Muscle of back (tissue), 11 donors: Measurements from ENCODE around the gene C17orf100. TPM values are rescaled to one million over a fixed set of nuclear protein-coding genes. Genes with fewer than 3 reads are reported as not detected.

ENCODE experiments used
- DNase-seq, 3 donors: peaks; one replicate each; pipeline versions ENCODE4 v3.0.0 to v3.0.0-alpha.2; 2013
- polyA plus RNA-seq, 10 donors: library from polyadenylated mRNA; unstranded; fragments of 120-200 nt; gene quantifications; one replicate each; pipeline ENCODE4 v1.2.1, GENCODE V29; 2013; ENCODE audit not compliant: insufficient read length in 10 of 10

C17orf100 gene
- polyA plus RNA-seq, 10 donors: 2.0 to 4.8 (median 3.3) TPM

GRCh38 chr17:6666557-6666956 is 15.0 kb downstream of the C17orf100 start:
- no peak for DNase-seq

GRCh38 chr17:6667516-6667915 is 16.0 kb downstream of the C17orf100 start:
- DNase-seq: no peak

GRCh38 chr17:6668219-6668618 is 16.7 kb downstream of the C17orf100 start:
- no peak for DNase-seq

GRCh38 chr17:6668727-6669425 is 17.3 kb downstream of the C17orf100 start:
- DNase-seq: no peak

GRCh38 chr17:6669479-6670212 is 18.1 kb downstream of the C17orf100 start:
- DNase-seq: no peak

GRCh38 chr17:6670571-6670970 is 19.0 kb downstream of the C17orf100 start:
- DNase-seq: no peak

- DNase-seq: no peak
Observed at GRCh38 chr17:6670999-6671398, 19.4 kb downstream of the C17orf100 start.

- DNase-seq: no peak
Observed at GRCh38 chr17:6671431-6671830, 19.9 kb downstream of the C17orf100 start.

- no peak for DNase-seq
Observed at GRCh38 chr17:6674586-6674985, 23.0 kb downstream of the C17orf100 start.

- DNase-seq: no peak
Observed at GRCh38 chr17:6675201-6675825, 23.8 kb downstream of the C17orf100 start.

GRCh38 chr17:6676802-6677157 is 25.2 kb downstream of the C17orf100 start:
- DNase-seq: no peak

- DNase-seq: peak in 2 of 3 donors; percentile 19 to 24
Observed at GRCh38 chr17:6677158-6677831, 25.7 kb downstream of the C17orf100 start.

GRCh38 chr17:6677946-6678345 is 26.4 kb downstream of the C17orf100 start:
- DNase-seq: no peak

GRCh38 chr17:6679241-6679640 is 27.7 kb downstream of the C17orf100 start:
- no peak for DNase-seq

GRCh38 chr17:6681176-6681575 is 29.6 kb downstream of the C17orf100 start:
- DNase-seq: no peak

GRCh38 chr17:6681671-6682070 is 30.1 kb downstream of the C17orf100 start:
- DNase-seq: no peak

GRCh38 chr17:6682339-6682738 is 30.8 kb downstream of the C17orf100 start:
- DNase-seq: no peak

- no peak for DNase-seq
Observed at GRCh38 chr17:6683081-6683684, 31.6 kb downstream of the C17orf100 start.

GRCh38 chr17:6683730-6684459 is 32.3 kb downstream of the C17orf100 start:
- no peak for DNase-seq

- no peak for DNase-seq
Observed at GRCh38 chr17:6684460-6684783, 32.9 kb downstream of the C17orf100 start.
